GM18502 (cell line): ENCODE results near the gene PLOD3.
A peak's percentile ranks its signal among the peaks of the same experiment; 100 is the strongest.
"Not testable (repeated sequence)": the region's sequence is repeated elsewhere in the genome, so short reads cannot be mapped to it uniquely, and the experiment has no call there.

Experiments
- ATAC-seq: cut with Tn5 transposase; IDR thresholded peaks from one replicate; pipeline ENCODE4 v1.9.1; 2021; ENCODE audit warnings: mild to moderate bottlenecking; ENCODE audit not compliant: unreplicated experiment, poor library complexity

PLOD3 gene, protein sequence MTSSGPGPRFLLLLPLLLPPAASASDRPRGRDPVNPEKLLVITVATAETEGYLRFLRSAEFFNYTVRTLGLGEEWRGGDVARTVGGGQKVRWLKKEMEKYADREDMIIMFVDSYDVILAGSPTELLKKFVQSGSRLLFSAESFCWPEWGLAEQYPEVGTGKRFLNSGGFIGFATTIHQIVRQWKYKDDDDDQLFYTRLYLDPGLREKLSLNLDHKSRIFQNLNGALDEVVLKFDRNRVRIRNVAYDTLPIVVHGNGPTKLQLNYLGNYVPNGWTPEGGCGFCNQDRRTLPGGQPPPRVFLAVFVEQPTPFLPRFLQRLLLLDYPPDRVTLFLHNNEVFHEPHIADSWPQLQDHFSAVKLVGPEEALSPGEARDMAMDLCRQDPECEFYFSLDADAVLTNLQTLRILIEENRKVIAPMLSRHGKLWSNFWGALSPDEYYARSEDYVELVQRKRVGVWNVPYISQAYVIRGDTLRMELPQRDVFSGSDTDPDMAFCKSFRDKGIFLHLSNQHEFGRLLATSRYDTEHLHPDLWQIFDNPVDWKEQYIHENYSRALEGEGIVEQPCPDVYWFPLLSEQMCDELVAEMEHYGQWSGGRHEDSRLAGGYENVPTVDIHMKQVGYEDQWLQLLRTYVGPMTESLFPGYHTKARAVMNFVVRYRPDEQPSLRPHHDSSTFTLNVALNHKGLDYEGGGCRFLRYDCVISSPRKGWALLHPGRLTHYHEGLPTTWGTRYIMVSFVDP

GRCh38 chr7:101217388-101218235 lies at the start of gene PLOD3, which contains the start of gene ZNHIT1:
Gene PLOD3 (minus strand): TSS chr7:101217581. CDS start chr7:101217274, 307 bp downstream.
Gene ZNHIT1 (plus strand): TSS chr7:101218165. CDS start chr7:101218196, 31 bp downstream.
- ATAC-seq: peak; percentile 64

DNA sequence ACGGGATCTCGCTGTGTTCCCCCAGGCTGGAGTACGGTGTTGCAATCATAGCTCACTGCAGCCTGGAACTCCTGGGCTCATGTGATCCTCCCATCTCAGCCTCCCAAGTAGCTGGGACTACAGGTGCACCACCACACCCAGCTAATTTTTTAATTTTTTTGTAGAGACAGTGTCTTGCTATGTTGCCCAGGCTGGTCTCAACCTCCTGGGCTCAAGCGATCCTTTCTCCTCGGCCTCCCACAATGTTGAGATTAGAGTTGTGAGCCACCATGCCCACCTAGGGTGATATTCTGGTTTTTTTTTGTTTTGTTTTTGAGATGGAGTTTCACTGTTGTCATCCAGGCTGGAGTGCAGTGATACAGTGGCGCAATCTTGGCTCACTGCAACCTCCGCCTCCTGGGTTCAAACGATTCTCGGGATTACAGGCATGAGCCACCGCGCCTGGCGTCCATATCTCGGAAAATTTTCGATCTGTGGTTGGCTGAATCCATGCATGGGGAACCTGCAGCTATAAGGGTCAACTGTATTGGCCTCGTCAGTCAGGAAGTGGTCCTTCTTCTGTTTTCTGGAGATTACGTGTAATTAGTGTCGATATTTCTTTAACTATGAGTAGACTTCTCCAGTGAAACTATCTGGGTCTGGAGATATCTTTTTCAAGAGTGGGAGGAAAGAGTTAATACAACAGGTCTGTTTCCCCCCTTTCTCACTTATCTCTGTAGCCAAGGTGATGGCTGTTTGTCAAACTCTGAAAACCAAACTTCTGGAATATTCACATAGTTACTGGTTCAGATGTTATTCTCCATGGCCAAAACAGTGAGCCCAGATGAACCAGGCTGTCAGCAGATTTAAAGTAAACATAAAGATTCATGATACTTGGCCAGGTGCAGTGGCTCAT lies 48.5 kb upstream of the PLOD3 start:
- no peak for ATAC-seq

DNA sequence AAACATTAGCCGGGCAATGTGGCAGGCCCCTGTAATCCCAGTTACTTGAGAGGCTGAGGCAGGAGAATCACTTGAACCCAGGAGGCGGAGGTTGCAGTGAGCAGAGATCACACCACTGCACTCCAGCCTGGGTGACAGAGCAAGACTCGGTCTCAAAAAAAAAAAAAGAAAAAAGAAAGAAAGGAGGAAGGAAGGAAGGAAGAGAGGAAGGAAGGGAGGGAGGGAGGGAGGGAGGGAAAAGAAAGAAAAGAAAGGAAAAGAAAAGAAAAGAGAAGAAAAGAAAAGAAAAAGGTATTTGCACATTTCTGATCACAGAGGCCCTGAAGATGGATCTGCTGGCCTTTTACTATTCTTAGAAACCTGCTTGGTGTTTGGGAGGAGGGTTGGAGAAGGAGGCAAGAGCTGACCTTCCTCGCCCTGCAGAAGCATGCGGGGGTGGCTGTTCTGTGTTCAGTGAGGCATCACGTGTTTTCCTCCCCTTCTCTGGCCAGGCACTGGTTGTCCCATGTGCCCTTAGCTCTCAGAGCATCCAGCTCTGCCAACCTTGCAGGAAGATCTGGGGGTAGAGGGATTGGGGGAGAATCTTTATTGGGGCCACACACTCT lies 46.8 kb upstream of the PLOD3 start:
- not testable (repeated sequence) for ATAC-seq

- ATAC-seq: no peak
Observed at GRCh38 chr7:101258243-101258731, 40.9 kb upstream of the PLOD3 start.

DNA sequence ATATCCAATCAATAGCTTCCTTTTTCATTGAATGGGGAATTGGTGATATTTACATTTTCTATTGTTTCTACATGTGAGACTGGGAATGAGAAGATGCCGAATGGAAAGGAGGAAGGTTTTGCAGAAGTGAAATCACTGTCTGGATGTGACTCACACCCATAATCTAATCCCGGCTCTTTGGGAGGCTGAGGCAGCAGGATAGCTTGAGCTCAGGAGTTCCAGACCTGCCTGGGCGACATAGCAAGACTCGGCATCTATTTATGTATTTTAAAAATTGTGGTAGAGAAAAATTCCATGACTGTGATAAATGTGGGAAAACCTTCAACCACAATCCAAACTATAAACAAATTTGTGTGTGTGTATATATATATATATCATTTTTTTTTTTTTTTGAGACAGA lies 38.4 kb upstream of the PLOD3 start:
- no peak for ATAC-seq

GRCh38 chr7:101253199-101253598 lies 35.8 kb upstream of the PLOD3 start:
- ATAC-seq: not testable (repeated sequence)

DNA sequence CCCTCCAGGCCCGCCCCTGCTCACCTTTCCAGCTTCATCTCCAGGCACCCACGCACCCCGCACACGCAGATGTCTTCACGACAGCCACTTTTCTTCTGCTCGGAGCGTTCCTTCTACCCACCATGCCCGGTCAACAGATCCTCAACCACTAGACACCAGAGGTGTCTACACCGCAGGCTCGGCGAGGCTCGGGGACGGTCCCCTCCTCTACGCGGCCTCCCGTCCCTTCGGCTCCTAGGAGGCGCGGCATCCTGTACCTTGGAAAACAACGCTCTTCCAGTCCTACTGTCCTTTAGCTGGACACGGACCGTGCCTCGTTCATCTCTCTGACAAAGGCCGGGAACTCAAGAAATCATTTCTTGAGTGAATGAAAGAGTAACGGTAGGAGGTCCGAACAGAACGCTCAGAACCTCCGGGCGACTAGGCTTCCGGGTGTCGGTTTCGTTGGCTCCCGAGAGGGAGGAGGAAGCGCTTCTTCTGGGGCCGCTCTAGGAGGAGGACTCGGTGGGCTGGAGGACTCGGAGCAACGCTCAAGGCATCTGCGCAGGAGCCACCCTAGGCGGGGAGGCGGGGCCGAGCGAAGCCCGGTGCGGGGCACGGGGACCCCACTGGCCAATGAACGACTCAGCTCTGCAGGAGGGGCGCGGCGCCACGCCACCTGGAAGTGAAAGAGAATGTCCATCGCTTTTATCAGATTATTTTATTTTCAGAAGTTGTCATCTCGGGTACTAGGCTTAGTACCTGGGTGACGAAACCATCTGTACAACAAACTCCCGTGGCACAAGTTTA lies 34.7 kb upstream of the PLOD3 start:
- peak; percentile 97 for ATAC-seq

DNA sequence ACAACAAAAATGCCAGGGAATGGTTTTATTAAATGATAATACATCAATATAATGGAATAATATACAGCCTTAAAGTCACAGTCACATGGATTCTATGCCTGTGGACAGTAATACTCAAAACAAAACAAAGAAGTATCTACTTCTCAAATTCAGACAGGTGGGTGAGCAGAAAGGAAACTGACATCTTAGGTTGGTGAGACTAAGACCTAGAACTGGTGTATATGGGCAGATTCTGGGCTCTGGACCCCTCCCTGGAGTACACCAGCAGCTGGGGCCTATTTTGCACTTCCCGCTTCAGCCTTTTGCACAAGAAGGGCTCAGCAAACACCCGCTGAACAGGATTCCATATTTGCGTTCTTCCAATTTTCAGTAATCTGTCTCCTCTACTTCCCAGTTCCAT lies 32.9 kb upstream of the PLOD3 start:
- ATAC-seq: peak; percentile 31

DNA sequence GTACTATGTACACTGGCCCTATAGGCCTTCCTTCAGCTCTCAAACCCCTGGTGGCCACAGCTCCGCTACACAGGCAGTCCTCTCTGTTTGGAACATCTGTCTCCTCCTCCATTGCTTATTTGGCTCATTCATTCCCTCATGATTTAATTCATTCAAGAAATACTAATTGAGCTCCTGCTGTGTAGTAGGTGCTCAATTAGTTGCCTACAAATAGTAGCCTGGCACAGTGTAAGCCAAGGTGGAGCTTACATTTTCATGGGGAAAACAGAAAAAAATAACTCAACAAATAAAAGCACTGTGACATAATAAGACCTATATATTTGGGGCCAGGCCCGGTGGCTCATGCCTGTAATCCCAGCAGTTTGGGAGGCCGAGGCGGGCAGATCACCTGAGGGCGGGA lies 30.9 kb upstream of the PLOD3 start:
- no peak for ATAC-seq

GRCh38 chr7:101245147-101245668 lies 27.8 kb upstream of the PLOD3 start:
- ATAC-seq: no peak

DNA sequence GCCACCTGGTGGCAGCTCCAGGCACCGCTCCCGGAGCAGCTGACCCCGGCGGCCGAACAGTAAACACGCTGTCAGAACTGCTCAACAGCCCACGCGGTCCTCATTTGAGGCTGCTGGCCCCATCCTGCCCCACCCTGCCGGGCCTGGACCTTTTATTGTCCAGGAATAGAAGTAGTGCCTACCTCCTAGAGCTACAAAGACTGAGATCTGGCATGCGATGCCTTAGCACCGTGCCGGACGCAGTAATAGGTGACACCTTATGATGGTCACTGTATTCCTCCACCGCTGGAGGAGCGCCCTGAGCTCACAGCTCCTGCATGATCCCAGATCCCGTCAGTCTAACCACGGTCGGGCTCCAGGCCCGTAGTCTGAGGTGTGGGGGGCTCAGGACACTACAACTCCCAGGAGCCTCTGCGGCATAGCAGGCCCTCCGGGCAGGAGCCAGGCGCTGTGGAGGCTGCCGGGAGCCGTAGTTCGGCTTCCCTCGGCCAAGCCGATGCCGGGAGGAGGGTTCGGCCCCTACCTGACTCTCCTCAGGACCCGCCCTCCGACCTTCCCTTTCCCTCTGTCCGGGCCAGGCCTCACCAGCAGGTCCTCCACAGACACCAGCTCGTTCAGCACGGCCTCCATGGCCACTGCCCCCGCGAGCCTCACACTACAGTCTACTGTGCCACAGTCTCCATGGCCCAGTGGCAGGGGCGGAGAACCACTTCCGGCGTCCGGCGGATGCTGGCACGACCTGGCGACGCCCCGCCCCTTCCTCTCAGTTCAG lies 27.2 kb upstream of the PLOD3 start, which contains the start of gene FIS1:
Gene FIS1 (minus strand): TSS at position 707 of the 772 bp plus-strand sequence. CDS start 77 bp downstream, at position 630.
- ATAC-seq: peak; percentile 94

DNA sequence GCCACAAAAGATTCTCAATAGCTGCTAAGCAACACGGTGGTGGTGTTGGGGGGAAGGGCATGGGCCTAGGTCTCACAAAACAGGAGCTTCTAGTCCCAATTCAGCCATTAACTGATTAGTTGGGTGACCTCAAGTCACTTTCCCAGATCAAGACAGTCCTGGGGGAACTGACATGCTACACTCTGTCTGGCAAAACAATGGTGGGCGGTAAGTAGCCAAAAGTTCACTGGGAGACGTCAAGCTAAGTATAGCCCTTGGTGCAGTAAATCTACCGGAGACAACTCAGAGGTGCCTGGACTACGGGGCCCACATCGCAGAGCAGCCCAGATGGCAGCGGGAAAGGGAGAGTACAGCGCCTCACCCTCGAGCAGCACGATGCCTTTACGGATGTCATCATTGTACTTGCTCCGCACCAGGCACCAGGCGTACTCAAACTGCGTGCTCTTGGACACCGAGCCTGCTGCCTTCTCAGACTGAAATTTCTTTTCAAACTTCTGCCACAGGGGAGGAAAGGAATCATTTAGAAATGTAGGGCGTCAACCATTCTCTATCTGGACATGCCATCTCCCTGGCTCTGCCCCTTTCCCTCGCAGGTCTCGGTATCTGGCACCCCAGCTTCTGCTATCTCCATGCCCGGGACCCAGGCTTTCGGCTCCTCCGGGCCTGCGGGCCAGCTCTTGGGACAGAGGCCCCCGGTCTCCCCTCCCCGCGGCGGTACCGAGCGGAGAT lies 26.4 kb upstream of the PLOD3 start:
- no peak for ATAC-seq

DNA sequence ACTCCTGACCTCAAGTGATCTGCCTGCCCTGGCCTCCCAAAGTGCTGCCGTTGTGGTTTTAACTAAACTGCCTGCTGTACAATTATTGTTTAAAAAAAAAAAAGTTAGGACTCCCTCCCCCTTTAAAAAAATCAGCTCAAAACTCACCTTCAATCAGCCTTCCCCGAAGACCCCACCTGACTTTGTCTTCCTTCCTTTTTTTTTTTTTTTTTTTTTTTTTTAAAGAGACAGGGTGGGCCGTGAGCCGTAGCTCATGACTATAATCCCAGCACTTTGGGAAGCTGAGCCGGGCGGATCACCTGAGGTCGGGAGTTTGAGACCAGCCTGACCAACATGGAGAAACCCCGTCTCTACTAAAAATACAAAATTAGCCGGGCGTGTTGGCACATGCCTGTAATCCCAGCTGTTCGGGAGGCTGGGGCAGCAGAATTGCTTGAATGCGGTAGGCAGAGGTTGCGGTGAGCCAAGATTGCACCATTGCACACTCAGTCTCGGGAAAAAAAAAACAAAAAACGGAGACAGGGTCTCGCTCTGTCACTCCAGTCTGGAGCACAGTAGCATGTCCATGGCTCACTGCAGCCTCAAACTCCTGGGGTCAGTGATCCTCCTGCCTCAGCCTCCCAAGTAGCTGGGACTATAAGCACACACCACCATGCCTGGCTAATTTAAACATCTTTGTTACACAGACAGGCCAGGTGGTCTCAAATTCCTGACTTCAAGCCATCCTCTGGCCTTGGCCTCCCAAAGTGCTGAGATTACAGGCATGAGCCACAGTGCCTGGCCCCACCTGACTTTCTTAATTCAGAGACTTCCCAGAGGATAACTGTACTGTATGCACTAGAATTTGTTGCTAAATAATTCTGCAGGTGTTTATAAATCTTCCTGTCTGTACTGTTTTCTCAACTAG lies 24.3 kb upstream of the PLOD3 start:
- ATAC-seq: no peak

DNA sequence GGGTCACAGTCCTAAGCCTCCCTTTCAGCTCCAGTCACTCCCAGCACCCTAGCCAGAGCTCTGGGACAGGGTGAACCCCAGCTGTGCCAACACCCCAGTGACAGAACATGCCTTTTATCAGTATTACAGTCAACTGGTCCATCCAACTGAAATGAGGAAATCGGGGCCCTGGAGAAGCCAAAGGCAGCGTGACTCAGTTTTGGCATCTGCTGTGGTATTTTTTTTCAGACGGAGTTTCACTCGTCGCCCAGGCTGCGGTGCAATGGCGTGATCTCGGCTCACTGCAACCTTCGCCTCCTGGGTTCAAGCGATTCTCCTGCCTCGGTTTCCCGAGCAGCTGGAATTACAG lies 23.6 kb upstream of the PLOD3 start:
- no peak for ATAC-seq

DNA sequence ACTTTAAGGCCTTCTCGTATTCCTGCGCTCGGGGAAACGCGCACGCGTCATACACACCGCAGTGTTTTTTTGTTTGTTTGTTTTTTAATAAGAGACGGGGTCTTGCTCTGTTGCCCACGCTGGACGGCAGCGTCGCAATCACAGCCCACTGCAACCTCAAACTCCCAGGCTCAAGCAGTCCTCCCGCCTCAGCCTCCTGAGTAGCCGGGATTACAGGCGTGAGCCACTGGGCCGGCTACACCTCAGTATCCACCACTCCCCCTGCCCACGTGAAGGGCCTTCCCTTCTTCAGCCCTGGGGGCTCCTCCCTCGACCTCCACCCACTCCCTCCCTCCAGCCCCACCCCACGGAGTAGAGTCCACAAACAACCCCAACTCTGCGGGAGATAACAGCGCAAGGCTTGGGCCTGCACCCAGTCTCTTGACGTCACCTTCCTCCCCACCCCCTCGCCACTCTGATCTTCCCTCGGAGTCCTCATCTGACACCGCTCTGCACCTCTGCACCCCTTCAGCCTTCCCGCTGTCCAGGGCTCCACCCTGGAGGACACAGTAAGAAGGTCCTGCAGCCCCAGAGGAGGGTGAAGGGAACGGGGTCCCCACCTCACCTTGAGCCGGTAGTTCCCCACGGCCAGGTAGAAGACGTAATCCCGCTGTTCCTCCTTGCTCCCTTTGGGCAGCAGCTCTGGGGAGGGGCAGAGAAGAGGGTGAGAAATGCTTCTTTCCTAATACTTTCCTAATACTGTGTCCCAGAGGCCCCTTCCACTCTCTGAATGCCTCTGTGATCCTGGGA lies 23.0 kb upstream of the PLOD3 start:
- ATAC-seq: no peak
